ENCODE measurements around the gene NR1H4.
"Not testable (repeated sequence)": the region's sequence is repeated elsewhere in the genome, so short reads cannot be mapped to it uniquely, and the experiment has no call there.

The NR1H4 gene

GRCh38 chr12:100473050-100473715 lies 483 bp upstream of the NR1H4 start:
- DNase-seq, result no peak

- no peak for DNase-seq
Observed at GRCh38 chr12:100474617-100475016, 951 bp downstream of the NR1H4 start.

DNA sequence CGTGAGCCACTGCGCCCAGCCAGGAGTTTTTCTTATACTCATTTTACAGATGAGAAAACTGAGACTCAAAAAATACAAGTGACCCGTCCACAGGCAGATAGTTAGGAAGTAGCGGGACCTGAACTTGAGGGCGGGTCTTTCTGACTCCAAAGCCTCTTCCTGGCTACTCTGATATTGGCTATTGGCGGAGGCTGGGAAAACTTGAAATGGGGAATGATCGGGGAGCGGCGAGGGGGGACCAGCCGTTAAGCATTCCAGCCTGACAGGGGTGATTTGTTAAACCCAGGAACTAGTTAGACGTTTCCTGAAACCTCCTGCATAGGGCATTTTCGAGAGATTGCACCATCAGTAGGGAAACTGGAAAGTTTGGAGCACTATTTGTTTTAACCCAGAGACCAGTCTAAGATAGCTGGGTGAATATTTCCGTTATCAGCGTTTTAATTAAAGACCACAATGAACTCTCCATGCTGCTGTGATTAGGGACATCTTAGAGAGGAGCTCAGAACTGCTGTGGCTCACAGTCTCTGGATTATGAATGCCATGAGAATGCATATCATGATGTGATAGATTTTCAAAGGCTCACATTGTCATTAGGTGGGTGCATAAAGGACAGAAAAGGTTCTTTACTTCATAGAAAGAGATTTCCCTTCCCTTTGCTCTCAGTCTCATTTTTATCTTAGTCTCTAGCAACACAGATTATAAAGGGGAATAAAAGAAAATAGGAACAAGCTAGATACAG lies 2.5 kb downstream of the NR1H4 start:
- no peak for DNase-seq

- no peak for DNase-seq
Observed at GRCh38 chr12:100481021-100481420, 7.4 kb downstream of the NR1H4 start.

DNA sequence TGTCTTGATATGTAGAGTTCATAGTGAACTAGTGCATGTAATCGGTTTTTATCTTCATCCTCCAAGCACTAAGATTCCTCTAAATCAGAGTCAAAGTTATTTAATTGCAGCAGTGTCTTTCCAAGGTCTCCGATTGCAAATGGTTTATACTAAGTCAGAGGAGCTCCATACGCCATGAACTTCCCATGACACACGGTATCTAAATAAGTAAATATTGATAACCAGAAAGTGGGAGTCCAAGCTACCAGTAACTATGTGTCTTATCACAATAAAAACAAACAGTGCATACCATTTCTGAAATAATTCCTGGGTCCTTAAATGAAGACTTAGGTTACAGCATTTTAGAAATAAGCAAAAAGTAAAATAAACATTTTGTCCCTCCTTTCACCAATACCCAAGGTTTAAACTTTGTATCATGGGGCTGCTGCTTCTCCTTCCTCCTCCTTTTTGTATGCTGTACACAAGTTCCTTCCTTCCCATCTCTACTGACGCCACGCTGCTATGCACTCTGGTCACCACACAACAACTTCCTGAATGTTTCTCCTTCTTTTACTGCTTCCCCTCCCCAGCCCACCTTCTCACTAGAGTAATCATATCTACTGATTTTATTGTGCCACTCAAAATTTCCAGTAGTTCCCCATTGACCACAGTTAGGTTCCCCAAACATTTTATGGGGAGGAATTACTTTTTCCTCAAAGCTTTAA lies 10.7 kb downstream of the NR1H4 start:
- no peak for DNase-seq

GRCh38 chr12:100484891-100485471 lies 11.3 kb downstream of the NR1H4 start:
- no peak for DNase-seq

- no peak for DNase-seq
Observed at GRCh38 chr12:100485983-100486382, 12.3 kb downstream of the NR1H4 start.

DNA sequence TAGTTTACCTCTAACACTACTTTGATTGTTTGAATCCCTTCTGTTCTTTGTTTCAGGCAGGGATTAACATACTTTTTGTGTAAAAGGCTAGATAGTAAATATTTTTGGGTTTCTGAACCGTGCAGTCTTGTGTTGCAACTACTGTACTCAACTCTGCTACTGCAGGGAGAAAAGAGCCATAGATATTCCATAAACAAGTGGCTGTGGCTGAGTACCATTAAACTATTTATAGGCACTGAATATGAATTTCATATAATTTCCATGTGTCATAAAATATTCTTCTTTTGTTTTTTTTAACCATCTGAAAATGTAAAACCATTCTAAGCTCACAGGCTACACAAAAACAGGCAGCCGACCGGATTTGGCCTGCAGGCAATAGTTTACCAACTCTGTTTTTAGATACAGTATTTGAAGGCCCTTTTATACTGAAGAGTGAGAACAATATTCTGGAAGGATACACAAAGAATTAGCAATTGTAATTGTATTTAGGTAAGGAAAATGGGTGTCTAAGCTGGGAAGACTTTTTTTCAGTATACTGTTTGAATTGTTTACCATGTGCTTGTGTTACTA lies 15.7 kb downstream of the NR1H4 start:
- no peak for DNase-seq

GRCh38 chr12:100490056-100490455 lies 16.4 kb downstream of the NR1H4 start:
- no peak for DNase-seq

GRCh38 chr12:100491104-100491503 lies 17.4 kb downstream of the NR1H4 start:
- no peak for DNase-seq

DNA sequence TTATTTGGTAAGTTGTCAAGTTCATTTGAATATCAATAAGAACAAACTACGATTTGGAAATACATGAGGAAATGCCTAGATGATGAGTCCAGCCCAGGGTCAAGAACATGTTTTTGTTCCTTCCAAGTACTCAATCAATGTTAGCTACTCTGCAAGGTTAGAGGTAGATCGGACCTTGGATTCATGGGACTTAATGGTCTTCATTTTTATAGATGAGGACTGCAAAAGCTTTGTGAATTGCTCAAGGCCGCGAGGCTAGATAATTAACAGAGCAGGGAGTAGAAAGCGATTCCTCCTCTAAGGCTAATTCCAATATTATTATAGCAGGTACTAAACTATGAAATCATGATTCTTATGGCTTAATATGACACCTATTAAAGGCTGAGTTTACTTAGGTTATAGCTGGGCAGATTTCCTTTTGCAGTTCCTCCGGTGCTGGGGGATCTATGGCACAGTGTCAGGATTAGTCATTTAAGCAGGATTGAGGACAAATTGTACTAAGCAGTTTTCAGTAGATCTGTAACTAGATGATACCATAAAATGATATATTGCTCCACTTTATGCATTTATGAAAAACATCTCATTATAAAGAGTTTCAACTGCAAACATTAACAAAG lies 19.8 kb downstream of the NR1H4 start:
- no peak for DNase-seq

GRCh38 chr12:100494026-100494425 lies 20.4 kb downstream of the NR1H4 start:
- DNase-seq, result no peak

DNA sequence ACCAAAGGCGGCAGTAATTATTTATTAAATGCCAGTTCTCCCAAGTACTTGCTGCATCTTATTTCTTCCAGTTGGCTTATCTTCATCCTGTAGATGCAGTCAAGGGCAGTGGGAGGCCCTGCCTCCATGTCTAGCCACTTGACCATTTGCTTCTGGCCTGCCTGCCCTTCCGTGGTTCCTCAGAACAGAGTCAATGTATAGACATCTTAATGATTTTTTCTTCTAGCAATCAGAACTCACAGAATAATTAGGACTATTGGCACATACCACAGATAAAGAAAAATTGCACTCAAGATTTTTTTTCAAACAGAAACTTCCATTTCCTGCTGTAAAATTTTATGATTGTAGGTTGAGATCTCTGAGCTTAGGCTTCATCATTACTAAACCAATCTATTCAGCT lies 20.9 kb downstream of the NR1H4 start:
- DNase-seq, result no peak

DNA sequence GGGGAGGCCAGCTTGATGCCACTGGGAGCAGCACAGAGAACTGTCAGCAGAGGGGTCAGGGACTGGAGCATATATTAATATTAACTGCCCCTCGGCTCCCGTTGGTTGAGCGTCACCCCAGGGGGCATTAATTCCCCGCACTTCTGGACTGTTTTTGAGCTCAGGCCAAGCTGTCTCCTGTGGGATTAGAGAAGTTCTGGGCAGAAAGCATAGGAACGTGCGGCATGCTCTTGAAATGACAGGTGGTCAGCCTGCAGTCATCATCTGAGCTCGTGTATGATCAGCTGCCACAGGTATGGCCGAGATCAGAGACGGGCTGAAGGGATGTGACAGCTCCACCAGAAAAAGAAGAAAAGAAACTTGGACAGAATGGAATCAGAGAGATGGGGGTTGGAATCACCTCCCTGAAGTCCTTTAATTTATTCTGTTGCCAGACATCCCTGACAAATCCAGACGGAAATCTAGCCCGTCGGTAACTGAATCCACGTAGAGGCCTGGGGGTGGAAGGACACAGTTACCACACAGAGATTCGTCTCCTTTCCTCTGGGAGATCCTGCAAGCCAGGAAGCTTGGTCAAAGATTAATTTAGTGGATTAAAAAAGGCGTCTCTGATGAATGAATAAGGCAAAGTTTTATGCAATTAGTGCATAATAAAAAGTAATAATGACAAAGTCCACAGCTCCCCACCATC lies 23.6 kb downstream of the NR1H4 start:
- no peak for DNase-seq

- no peak for DNase-seq
Observed at GRCh38 chr12:100498141-100498540, 24.5 kb downstream of the NR1H4 start.

GRCh38 chr12:100499416-100499815 lies 25.8 kb downstream of the NR1H4 start:
- no peak for DNase-seq

DNA sequence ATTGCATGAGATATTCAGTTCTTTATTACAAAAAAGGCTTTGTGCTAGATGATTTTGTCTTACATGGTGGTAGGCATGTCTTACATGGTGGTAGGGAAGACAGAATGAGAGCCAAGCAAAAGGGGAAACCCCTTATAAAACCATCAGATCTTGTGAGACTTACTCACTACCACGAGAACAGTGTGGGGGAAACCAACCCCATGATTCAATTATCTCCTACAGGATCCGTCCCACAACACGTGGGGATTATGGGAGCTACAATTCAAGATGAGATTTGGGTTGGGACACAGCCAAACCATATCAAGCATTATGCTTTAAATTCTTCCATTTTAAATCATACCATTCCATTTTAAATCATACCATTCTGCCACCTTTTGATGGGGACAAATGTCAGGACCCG lies 29.1 kb downstream of the NR1H4 start:
- DNase-seq, result not testable (repeated sequence)

DNA sequence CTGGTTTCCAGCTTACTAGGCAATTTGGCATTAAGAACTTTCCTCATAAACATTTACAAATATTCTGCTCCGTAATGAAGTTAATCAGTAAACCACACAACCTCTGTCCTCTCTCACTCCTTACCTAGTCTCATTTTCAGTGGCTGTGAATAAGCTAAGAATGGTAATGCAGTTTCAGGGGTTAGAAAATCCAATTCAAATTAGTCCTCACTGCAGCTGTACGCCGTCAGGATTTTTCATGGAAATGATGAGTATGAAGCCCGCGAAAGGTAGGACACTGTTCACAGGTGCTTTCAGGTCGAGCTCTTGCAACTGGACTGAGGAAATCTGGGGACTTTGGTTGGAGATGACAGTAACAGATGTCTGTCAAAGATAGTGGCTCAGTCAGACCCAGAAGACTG lies 29.6 kb downstream of the NR1H4 start:
- DNase-seq, result no peak

DNA sequence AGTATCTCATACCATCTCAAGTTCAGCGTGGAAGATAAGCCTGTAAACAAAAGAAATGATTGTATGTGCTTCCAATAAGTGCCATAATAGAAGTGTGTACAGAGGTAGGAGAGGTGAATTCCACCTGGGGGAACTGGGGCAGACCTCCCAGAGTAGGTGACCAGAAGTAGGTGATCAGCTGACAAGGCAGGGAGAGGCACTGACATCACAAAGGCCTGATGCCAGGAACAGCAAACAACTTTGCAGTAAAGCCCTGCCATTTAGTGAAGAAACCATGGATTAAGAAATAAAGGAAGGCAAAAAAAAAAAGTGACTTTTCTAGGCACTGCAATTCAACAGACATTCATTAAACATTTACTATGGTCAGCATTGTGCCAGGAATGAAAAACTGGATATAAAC lies 31.1 kb downstream of the NR1H4 start:
- DNase-seq, result no peak

DNA sequence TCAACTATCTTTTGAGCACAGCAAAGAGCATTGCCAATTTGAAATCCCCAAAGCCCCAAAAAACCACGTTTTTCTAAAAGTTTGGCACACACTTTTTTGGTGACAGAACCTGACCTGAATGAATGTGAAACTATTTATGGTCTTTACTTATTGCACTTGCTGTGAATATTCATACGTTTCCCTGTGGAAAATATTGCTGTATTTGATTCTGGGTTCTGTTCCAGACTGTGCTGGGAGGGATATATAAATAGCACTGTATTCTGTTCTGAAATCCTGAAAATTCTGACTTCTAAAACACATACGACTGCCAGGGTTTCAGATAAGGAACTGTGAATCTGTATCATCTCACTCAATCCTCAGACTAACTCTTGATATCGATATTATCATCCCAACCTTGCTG lies 35.1 kb downstream of the NR1H4 start:
- DNase-seq, result no peak

DNA sequence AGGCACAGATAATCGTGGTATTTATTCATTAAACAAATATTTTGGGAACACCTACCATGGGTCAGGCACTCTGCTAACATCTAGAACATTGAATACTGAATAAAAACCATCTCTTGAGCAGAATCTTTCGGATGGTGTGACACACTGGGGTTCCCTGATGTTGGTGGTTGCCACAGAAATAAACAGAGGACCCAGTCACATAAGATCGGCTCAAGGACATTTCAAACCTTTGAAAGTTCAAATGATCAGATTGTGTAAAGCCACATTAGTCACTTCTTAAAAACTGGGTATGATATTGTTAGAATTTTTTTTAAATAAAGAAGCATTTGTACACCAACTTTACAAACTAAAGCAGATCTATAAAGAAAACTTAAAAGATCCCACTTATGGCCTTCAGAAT lies 39.0 kb downstream of the NR1H4 start:
- DNase-seq, result no peak

GRCh38 chr12:100515968-100516367 lies 42.3 kb downstream of the NR1H4 start:
- DNase-seq, result no peak
